Esophagus squamous epithelium (tissue), 5 donors: ENCODE data around the gene UPF3B. TPM values are rescaled to one million over a fixed set of nuclear protein-coding genes. Genes with fewer than 3 reads are reported as not detected.

ENCODE experiments used
- DNase-seq: peaks from one replicate; lab custom pipeline; 2025; lab: John Stamatoyannopoulos, UW
- H3K27ac ChIP-seq, 4 donors: fragments of 200-600 bp; sonication (generic); one replicate each; pipeline ENCODE4 v1.5.1; 2016 to 2019; ENCODE audit warnings: mild to moderate bottlenecking in 1 of 4
- H3K27me3 ChIP-seq, 4 donors: fragments of 200-600 bp; sonication (generic); 1 replicate in 3 of 4; 2 replicates in 1 of 4; pipeline versions ENCODE4 v1.5.1 to v1.6.0; 2017 to 2021; ENCODE audit warnings: antibody characterized with exemption in 1 of 4
- H3K36me3 ChIP-seq, 3 donors: fragments of 200-600 bp; sonication (generic); one replicate each; pipeline ENCODE4 v1.5.1; 2016 to 2019
- H3K4me1 ChIP-seq, 3 donors: fragments of 200-600 bp; sonication (generic); one replicate each; pipeline ENCODE4 v1.5.1; 2017 to 2019
- H3K4me3 ChIP-seq, 4 donors: fragments of 200-600 bp; sonication (generic); 1 replicate in 3 of 4; 2 replicates in 1 of 4; pipeline ENCODE4 v1.5.1; 2016 to 2019; ENCODE audit warnings: mild to moderate bottlenecking in 2 of 4, moderate library complexity in 1 of 4
- H3K9me3 ChIP-seq, 3 donors: fragments of 200-600 bp; sonication (generic); one replicate each; pipeline ENCODE4 v1.5.1; 2016 to 2019
- CTCF ChIP-seq, 6 experiments: fragments of 450-650 bp in 4 of 6; fragments of 200-600 bp in 2 of 6; sonication (generic) in 2 of 6; IDR thresholded peaks; one replicate each; pipeline ENCODE4 v1.5.1; 2016 to 2019; ENCODE audit warnings: antibody characterized with exemption in 6 of 6, mild to moderate bottlenecking in 4 of 6, moderate library complexity in 4 of 6
- POLR2A ChIP-seq, 4 donors: fragments of 450-650 bp; IDR thresholded peaks; one replicate each; pipeline ENCODE4 v1.6.1; 2017; ENCODE audit warnings: antibody characterized with exemption in 4 of 4, mild to moderate bottlenecking in 4 of 4, moderate library complexity in 3 of 4
- WGBS, 2 donors: methylation state at CpG; one replicate each; pipeline ENCODE4 v1.1.5; 2018; 5-methylcytosine and 5-hydroxymethylcytosine counted together
- intact Hi-C: fragments of 100-400 bp; cut with DNase I; formaldehyde crosslinking; loops from one replicate; pipeline ENCODE4 v1.15.0; 2022
- total RNA-seq, 4 donors: library from RNA; depleted of rRNA; stranded (reverse); fragments of >200 nt; gene quantifications; one replicate each; pipeline ENCODE4 v1.1.0, GENCODE V29; 2016
- donor health status: DM: yes; HTN: yes; CAD: no.

The UPF3B gene
- total RNA-seq, 4 donors from 2014 or later: 2.8 to 8.0 (median 5.1) TPM

- no peak for DNase-seq
- no peak overlapping the region for H3K27ac ChIP-seq
- intact Hi-C loops: loop anchor here (10.0 kb wide), 1 partner anchor 64 kb away; no protein-coding TSS in a partner anchor
- no peak for TF ChIP-seq POLR2A (IDR thresholded peaks at IDR 0.05)
- TF ChIP-seq CTCF (IDR thresholded peaks at IDR 0.05): no peak
- 62 to 71% methylated on average over 2 of the region's 2 CpGs for whole genome bisulfite sequencing, 2 donors
- peaks cover 0 to 12% (median 0%) of the 10 kb centered on the region in 3 donors for H3K4me1 ChIP-seq
- peaks cover 0 to 45% (median 0%) of the 10 kb centered on the region in 3 donors for H3K36me3 ChIP-seq
- no peaks in the 10 kb centered on the region for H3K27me3 ChIP-seq
- no peak overlapping the region for H3K4me3 ChIP-seq
- no peaks in the 10 kb centered on the region for H3K9me3 ChIP-seq
These were observed 26.0 kb upstream of the UPF3B start for GRCh38 chrX:119878740-119879139.

- Histone ChIP-seq H3K27me3 (no peaks in the 10 kb centered on the region), H3K36me3 (peaks cover 0 to 20% (median 0%) of the 10 kb centered on the region in 3 donors), H3K27ac (peak within 1 kb of the TSS; percentile 87 to 95 (median 92)), H3K9me3 (no peaks in the 10 kb centered on the region), H3K4me3 (peak within 1 kb of the TSS; percentile 51 to 73 (median 61)), H3K4me1 (peaks cover 0 to 40% (median 5%) of the 10 kb centered on the region in 3 donors)
- DNase-seq: peak; percentile 44
- intact Hi-C loops: loop anchor here (10.0 kb wide), 1 partner anchor 57 kb away; no protein-coding TSS in a partner anchor
- TF ChIP-seq POLR2A (IDR thresholded peaks at IDR 0.05) (peak in 2 of 4 donors; percentile 66 to 80), CTCF (IDR thresholded peaks at IDR 0.05) (no peak)
- WGBS, 2 donors: 35% methylated on average over 10 of the region's 62 CpGs; no CpG with 5 or more reads in 1 of the 2 donors
These were observed 19.0 kb upstream of the UPF3B start, which contains the start of the genes NDUFA1 and RNF113A for GRCh38 chrX:119871599-119872395. Gene NDUFA1, plus strand, starts transcription at chrX:119871832. Its CDS starts 80 bp downstream, at chrX:119871912. Gene RNF113A, minus strand, starts transcription at chrX:119871733. Its CDS starts 120 bp downstream, at chrX:119871613.

GRCh38 chrX:119871245-119871598, 18.5 kb upstream of the UPF3B start:
- Histone ChIP-seq H3K36me3 (peaks cover 0 to 14% (median 0%) of the 10 kb centered on the region in 3 donors), H3K9me3 (no peaks in the 10 kb centered on the region), H3K27me3 (no peaks in the 10 kb centered on the region), H3K4me3 (peak overlapping the region; percentile 51 to 73 (median 61)), H3K27ac (peak overlapping the region; percentile 87 to 95 (median 92)), H3K4me1 (peaks cover 0 to 40% (median 5%) of the 10 kb centered on the region in 3 donors)
- intact Hi-C loops: loop anchor here (10.0 kb wide), 1 partner anchor 56 kb away; no protein-coding TSS in a partner anchor
- DNase-seq: no peak
- 0 to 32% methylated on average over 4 to 23 of the region's 26 CpGs for WGBS, 2 donors
- no peak for TF ChIP-seq CTCF (IDR thresholded peaks at IDR 0.05)
- no peak for TF ChIP-seq POLR2A (IDR thresholded peaks at IDR 0.05)

GRCh38 chrX:119870626-119871131, 17.9 kb upstream of the UPF3B start:
- TF ChIP-seq POLR2A (IDR thresholded peaks at IDR 0.05): peak in 1 of 4 donors; percentile 10
- TF ChIP-seq CTCF (IDR thresholded peaks at IDR 0.05): no peak
- H3K36me3 ChIP-seq: peaks cover 0 to 8% (median 0%) of the 10 kb centered on the region in 3 donors
- H3K4me3 ChIP-seq: peak overlapping the region; percentile 51 to 73 (median 61)
- H3K9me3 ChIP-seq: no peaks in the 10 kb centered on the region
- no peaks in the 10 kb centered on the region for H3K27me3 ChIP-seq
- H3K27ac ChIP-seq: peak overlapping the region; percentile 87 to 95 (median 92)
- H3K4me1 ChIP-seq: peaks cover 0 to 40% (median 5%) of the 10 kb centered on the region in 3 donors
- 2 to 28% methylated on average over 10 to 23 of the region's 25 CpGs for WGBS, 2 donors
- DNase-seq: no peak
- intact Hi-C loops: loop anchor here (10.0 kb wide), 1 partner anchor 56 kb away; no protein-coding TSS in a partner anchor
